HEK293T (cell line): ENCODE measurements around the gene PSPN.

ENCODE experiments used
- ARNT ChIP-seq: fragments of 450-650 bp; IDR thresholded peaks from 2 replicates; pipeline ENCODE4 v1.6.1; 2017; ENCODE audit warnings: mild to moderate bottlenecking
- BHLHE40 ChIP-seq: fragments of 450-650 bp; IDR thresholded peaks from 2 replicates; pipeline ENCODE4 v1.6.1; 2016; ENCODE audit warnings: mild to moderate bottlenecking, moderate library complexity, borderline replicate concordance
- ELF4 ChIP-seq: fragments of 450-650 bp; IDR thresholded peaks from 2 replicates; pipeline ENCODE4 v1.6.1; 2017; ENCODE audit warnings: antibody characterized with exemption
- FOXA1 ChIP-seq: fragments of 450-650 bp; IDR thresholded peaks from 2 replicates; pipeline ENCODE4 v1.6.1; 2016; ENCODE audit warnings: mild to moderate bottlenecking
- FOXK2 ChIP-seq: fragments of 450-650 bp; IDR thresholded peaks from 2 replicates; pipeline ENCODE4 v1.6.1; 2016; ENCODE audit warnings: mild to moderate bottlenecking
- FOXM1 ChIP-seq: fragments of 450-650 bp; IDR thresholded peaks from 2 replicates; pipeline ENCODE4 v1.6.1; 2017; ENCODE audit warnings: mild to moderate bottlenecking, borderline replicate concordance
- HDGF ChIP-seq: fragments of 450-650 bp; IDR thresholded peaks from 2 replicates; pipeline ENCODE4 v1.6.1; 2017; ENCODE audit warnings: antibody characterized with exemption, borderline replicate concordance
- PKNOX1 ChIP-seq: fragments of 450-650 bp; IDR thresholded peaks from 2 replicates; pipeline ENCODE4 v1.6.1; 2016
- SP1 ChIP-seq: fragments of 450-650 bp; IDR thresholded peaks from 2 replicates; pipeline ENCODE4 v1.6.1; 2017
- SUZ12 ChIP-seq: fragments of 450-650 bp; IDR thresholded peaks from 2 replicates; pipeline ENCODE4 v1.6.1; 2016; ENCODE audit warnings: mild to moderate bottlenecking
- TARDBP ChIP-seq: fragments of 450-650 bp; IDR thresholded peaks from 2 replicates; pipeline ENCODE4 v1.6.1; 2016
- ZNF384 ChIP-seq: fragments of 450-650 bp; IDR thresholded peaks from 2 replicates; pipeline ENCODE4 v1.6.1; 2016

GRCh38 chr19:6364353-6364752 lies 11.4 kb downstream of the PSPN start:
- TF ChIP-seq HDGF, result no peak
- TF ChIP-seq PKNOX1, result no peak
- TF ChIP-seq TARDBP, result no peak
- TF ChIP-seq FOXK2, result no peak
- no peak for TF ChIP-seq SUZ12
- TF ChIP-seq FOXA1, result no peak
- TF ChIP-seq FOXM1, result no peak
- no peak for TF ChIP-seq ARNT
- TF ChIP-seq SP1, result no peak
- TF ChIP-seq ELF4, result no peak
- TF ChIP-seq BHLHE40, result no peak
- no peak for TF ChIP-seq ZNF384
